ENCODE measurements around the gene KCNE3.
"Not testable (repeated sequence)": the region's sequence is repeated elsewhere in the genome, so short reads cannot be mapped to it uniquely, and the experiment has no call there.

KCNE3 gene

DNA sequence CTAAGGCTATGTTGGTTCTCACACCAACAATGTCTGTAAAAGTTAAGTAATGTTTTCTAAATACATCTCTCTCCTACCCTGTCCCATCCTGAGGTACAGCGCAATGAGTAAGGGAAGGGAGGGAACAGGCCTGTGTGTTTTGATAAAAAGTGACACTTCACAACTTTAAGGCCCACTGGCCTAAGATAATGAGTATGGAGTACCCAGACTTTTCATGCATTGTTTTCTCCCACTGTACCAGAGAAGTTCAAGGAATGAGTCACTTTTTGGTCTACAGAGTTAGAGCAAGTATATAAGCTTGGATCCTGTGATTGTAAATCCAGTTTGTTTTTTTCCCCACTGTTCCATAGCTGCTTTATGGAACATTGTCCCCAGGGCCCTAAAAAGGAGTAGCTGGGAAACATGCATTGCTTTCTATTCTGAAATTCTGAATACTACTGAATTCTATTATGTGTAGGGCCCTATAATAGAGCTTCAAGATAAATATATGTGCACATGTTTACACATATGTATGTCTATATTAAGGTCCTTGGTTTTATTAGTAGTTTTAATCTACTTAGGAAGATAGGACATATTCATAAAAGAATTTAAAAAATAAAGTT lies 29.8 kb downstream of the KCNE3 start:
- DNase-seq = no peak

DNA sequence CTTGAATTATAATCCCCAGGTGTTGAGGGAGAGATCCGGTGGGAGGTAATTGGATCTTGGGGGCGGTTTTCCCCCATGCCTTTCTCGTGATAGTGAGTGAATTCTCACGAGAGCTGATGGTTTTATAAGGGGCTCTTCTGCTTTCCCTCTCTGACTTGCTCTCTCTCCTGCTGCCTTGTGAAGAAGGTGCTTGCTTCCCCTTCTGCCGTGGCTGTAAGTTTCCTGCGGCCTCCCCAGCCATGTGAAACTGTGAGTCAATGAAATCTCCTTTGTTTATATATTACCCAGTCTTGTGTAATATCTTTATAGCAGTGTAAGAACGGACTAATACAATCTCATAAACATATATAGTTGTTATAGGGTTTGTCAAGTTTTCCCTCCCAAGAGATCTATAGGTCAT lies 32.8 kb downstream of the KCNE3 start:
- DNase-seq = no peak

DNA sequence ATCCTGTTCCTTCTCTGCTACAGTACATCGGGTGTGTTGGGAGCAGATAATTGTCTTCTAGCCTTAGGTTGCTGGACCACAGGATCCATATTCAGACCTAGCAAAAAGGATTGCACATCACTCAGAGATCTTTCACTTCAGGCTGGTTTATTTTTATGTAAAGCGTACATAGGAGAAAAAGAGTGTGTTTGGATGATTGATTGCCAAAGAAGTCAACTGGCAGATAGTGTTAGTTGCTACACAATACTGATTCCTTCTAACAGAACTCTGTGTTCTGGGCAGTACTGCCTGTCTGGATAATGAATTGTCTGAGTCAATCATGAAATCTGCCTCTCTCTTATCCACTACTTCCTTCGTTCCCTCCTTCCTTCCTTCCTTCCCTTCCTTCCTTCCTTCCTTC lies 38.1 kb downstream of the KCNE3 start:
- no peak for DNase-seq

DNA sequence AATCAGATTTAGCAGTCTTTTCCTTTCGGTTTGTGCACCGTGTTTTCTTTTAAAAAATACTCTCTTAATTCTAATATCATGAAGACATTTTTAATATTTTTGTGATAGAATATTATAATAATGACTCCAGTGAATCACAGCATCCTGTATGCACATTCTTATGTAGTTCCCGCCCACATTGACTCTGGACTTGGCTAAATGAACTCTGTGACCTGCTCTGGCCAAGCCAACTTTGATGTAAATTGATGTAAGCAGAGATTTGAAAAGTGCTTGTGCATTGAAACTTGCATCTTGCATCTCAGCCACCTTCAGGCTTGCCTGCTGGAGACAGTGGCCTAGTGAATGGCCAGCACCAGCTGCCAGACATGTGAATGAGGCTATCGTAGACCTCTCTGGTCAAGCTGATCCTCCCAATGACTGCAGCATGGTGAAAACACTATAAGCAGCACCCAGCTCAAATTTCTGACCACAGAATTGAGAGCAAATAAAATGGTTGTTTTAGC lies 39.9 kb downstream of the KCNE3 start:
- no peak for DNase-seq

DNA sequence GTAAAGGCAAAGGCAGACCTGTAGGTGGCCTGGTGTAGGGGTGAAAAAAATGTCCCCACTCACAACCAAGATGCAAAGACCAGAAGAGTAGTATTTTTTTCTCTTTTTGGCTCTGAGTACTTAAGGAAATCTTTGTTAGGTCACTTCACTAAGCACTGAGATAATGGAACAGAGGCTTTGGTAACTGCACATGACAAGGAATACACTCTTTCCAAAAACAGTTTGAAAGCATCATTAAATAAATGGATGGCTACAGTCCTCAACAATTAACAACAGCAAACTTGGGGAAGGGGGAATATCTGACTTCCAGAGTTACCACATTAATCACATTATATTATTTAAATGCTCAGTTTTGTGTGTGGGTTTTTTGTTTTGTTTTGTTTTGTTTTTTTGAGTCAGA lies 42.2 kb downstream of the KCNE3 start:
- DNase-seq = no peak

DNA sequence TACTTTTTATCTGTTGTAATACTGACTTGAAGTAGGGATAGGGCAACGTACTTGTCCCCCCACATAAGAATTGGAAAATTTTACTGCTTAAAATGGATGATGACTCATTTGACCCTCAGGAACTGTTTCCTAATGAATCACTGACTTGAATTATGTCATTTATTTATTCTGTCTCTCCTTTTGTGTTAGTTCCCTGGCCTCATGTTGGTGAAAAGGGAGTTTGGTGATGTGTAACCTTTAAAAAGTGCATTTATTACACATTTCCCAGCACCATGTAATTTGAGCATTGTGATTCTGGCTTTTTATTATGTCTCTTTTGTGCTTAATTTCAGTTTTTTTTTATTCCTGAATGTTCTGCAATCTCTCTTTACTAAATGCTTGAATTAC lies 48.8 kb downstream of the KCNE3 start:
- DNase-seq = no peak

DNA sequence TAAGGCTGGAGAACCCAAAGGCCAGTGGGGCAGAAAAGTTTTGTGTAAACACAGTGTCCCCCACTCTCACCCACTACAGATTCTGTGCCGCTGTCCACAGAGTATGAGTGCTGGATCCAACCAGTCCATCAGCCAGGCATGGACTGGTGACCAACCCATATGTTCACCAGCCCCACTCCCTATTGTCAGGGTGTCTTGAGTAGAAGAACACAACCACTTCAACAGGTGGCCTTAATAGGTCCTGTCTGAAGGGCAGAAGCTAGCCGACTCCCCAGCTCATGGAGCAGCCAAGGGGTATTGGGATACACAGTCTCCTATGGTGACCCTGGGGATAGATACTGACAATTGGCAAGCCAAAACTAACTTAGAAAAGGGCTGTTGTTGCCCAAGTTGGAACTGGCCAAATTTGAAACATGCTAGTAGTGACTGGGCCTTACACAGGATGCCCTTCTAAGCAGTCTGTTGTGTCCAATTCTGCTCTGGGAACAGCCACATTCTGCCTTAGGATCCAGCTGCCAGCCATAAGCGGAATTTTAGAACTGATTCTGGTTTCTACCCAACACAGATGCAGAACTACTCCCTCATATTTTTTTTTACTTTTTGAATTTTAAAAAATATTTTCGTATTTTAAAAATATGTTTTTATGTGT lies 49.4 kb downstream of the KCNE3 start:
- no peak for DNase-seq

DNA sequence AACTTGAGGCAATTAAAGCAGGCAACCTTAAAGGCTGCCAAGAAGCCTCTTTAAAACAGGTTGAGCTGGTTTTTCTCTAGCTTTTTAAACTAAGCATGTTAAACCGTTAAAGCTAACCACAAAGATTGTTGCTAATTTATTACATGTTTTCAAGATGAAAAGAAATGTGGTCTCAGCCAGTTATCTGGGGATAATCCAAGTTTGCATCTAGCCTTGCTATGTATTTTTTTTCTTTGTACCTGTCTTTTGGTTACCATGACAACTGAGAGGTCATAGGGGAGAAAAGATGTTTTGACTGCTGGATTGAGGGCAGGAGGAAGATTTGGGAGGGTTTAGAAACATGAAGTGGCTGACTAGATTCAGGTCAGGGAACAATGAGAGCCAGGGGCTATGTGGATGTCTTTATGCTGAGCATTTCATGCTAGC lies 50.0 kb downstream of the KCNE3 start:
- no peak for DNase-seq

DNA sequence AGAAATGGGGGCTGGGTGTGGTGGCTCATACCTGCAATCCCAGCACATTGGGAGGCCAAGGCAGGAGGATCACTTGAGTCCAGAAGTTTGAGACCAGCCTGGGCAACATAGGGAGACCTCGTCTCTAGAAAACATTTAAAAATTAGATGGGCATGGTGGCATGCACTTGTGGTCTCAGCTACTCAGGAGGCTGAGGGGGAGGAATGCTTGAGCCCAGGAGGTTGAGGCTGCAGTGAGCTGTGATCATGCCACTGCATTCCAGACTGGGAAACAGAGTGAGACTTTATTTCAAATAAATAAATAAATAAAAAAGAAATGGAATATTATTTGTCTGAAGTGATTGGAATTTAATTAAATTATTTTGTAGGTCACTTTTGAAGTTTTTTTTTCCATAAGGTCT lies 50.4 kb downstream of the KCNE3 start:
- not testable (repeated sequence) for DNase-seq

DNA sequence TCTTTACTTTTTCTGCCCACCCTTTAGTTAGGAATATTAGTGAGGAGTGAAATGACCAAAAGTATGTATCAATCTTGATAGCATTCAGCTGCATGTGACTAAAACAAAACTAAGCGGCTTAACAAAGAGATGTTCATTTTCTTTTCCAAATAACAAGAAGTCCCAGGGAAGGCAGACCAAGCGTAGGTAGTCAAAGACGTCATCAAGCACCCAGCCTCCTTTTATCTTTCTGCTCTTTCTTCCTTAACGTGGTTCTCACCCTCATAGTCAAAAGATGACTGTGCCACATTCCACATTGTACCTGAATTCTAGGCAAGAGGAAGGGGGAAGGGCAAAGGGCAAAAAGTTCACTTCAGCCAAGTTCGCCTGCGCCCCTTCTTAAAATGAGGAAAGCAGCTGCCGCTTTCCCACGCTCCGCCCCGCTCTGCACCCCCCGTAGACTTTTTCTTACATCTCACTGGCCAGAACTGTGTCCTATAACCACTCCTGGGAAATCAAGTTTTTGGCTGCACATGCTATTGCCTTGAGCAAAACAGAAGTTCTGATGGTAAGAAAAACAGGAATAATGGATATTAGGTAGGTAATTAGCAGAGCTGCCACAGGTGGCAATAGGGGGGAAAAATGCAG lies 54.5 kb downstream of the KCNE3 start:
- no peak for DNase-seq

DNA sequence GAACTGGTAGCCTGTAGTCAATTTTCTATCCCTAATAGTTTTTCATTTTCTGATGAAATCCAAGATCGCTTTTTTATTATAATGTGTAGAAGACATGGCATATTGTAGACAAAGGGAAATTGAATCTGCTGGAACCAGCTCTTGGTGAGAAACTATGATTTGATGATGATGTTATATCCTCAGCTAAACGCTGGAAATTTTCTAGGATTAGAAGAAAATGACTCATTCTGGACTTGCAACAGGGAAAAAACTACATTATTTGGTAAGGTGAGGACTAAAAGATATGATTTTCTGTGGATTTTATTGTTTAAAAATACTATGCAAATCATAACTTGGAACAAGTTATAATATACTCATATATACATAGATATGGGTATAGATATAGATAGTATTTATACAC lies 55.0 kb downstream of the KCNE3 start:
- DNase-seq = no peak

DNA sequence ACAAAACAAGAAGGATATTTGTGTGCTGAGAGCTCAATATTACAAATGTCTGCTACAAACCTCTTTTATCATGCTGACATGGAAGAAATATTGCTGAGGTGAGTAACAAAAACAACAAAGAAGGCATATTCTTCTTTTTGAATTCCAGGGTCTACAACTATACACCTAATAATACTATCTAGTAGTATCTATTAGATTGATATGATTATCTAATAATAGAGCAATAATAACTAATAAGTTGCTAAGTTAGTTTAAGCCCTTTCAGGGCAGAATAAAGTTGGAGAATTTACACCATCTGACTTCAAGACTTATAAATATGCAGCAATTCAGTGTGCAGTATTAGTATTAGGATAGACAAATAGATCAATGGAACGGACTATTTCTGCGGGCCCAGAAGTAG lies 57.7 kb downstream of the KCNE3 start:
- DNase-seq = no peak

Measured in NCI-H1092 treated with DMSO at 0.1 percent for 48 hours (cell line).